ENCODE measurements around the gene PLET1.

Gene PLET1

GRCh38 chr11:112260490-112260889 is at the start of gene PLET1:
PLET1 (minus strand) TSS chr11:112260860; CDS start chr11:112260589, 271 bp downstream.
- no peak for DNase-seq

- no peak for DNase-seq
These were observed 49.8 kb upstream of the PLET1 start for GRCh38 chr11:112310419-112310818.

- no peak for DNase-seq
These were observed 48.0 kb upstream of the PLET1 start for GRCh38 chr11:112308651-112309050.

- DNase-seq: no peak
These were observed 47.0 kb upstream of the PLET1 start for GRCh38 chr11:112307616-112308015.

GRCh38 chr11:112306230-112306629 is 45.6 kb upstream of the PLET1 start:
- DNase-seq: no peak

- DNase-seq: no peak
These were observed 44.3 kb upstream of the PLET1 start for GRCh38 chr11:112304914-112305313.

GRCh38 chr11:112303616-112304015 is 43.0 kb upstream of the PLET1 start:
- no peak for DNase-seq

- no peak for DNase-seq
These were observed 41.7 kb upstream of the PLET1 start for GRCh38 chr11:112302226-112302868.

- DNase-seq: no peak
These were observed 39.6 kb upstream of the PLET1 start for GRCh38 chr11:112300094-112300786.

- DNase-seq: no peak
These were observed 37.9 kb upstream of the PLET1 start for GRCh38 chr11:112298535-112298934.

- peak; percentile 53 for DNase-seq
These were observed 36.7 kb upstream of the PLET1 start for GRCh38 chr11:112297248-112297866.

GRCh38 chr11:112296044-112296443 is 35.4 kb upstream of the PLET1 start:
- no peak for DNase-seq

GRCh38 chr11:112294688-112295340 is 34.2 kb upstream of the PLET1 start:
- no peak for DNase-seq

- DNase-seq: no peak
These were observed 33.0 kb upstream of the PLET1 start for GRCh38 chr11:112293614-112294013.

- DNase-seq: no peak
These were observed 32.2 kb upstream of the PLET1 start for GRCh38 chr11:112292785-112293407.

- DNase-seq: no peak
These were observed 31.5 kb upstream of the PLET1 start for GRCh38 chr11:112292188-112292587.

GRCh38 chr11:112291191-112291590 is 30.5 kb upstream of the PLET1 start:
- DNase-seq: no peak

GRCh38 chr11:112290493-112290850 is 29.8 kb upstream of the PLET1 start:
- DNase-seq: no peak

- DNase-seq: peak; percentile 91
These were observed 29.2 kb upstream of the PLET1 start for GRCh38 chr11:112289588-112290492.

- no peak for DNase-seq
These were observed 27.4 kb upstream of the PLET1 start for GRCh38 chr11:112288021-112288420.

- DNase-seq: no peak
These were observed 25.2 kb upstream of the PLET1 start for GRCh38 chr11:112285841-112286311.

GRCh38 chr11:112281726-112282125 is 21.1 kb upstream of the PLET1 start:
- no peak for DNase-seq
